COLO668 (cell line): ENCODE data around the gene HUS1B.

ENCODE experiments used
- DNase-seq: peaks from one replicate; lab custom pipeline; 2025; ENCODE audit not compliant: unreplicated experiment; lab: John Stamatoyannopoulos, UW

Gene HUS1B

GRCh38 chr6:624979-625378 lies 31.9 kb downstream of the HUS1B start:
- DNase-seq = no peak

GRCh38 chr6:622462-622861 lies 34.4 kb downstream of the HUS1B start:
- DNase-seq = no peak

- no peak for DNase-seq
Measured at GRCh38 chr6:621931-622330, 35.0 kb downstream of the HUS1B start.

- no peak for DNase-seq
Measured at GRCh38 chr6:620950-621349, 36.0 kb downstream of the HUS1B start.

- DNase-seq = no peak
Measured at GRCh38 chr6:620166-620565, 36.7 kb downstream of the HUS1B start.

DNA sequence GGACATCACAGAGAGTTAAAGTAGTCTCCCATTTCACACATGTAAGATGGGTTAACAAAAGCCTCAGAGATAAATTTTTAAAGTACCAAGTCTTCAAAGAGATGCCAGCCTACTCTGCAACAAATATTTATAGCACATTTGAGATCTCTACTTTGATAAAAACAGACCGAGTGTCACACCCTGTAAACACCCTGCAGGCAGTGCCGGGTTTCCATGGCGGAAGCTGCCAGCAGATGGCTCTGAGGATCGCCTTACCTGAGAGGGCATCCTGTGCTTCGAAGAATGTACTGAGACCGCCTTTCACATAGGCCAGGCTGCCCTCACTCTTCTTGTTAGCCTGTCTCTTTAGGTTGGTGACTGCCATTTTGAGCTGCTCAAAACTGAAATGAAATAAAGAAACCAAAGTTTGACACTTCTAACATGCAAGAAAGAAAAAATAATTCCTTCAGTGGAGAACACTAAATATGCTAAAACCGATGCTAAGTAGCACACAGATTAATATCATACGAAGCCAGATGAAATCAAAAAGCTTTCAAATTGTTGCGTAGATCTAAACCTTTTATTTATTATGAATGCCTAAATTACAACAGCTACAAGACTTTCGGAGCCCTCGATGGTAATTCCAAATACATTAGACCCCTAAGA lies 39.3 kb downstream of the HUS1B start:
- DNase-seq = peak; percentile 14

- no peak for DNase-seq
Measured at GRCh38 chr6:613981-614380, 42.9 kb downstream of the HUS1B start.

DNA sequence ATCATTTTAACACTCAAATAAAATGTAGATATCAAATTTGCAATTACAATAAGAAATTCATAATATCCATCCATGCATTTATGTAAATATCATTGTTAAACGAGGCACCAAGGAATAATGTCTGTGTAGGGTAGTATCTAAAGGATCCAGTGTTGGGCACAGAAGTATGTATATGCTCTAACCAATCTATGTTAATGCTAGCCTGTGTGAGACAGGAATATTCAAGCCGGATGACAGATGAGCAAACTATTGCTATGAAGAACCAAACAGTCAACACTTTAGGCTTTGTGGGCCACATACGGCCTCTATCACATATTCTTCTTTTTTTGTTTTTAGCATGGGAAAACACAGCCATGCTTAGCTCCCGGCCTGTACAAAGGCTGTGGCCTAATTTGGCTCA lies 45.0 kb downstream of the HUS1B start:
- DNase-seq = no peak

DNA sequence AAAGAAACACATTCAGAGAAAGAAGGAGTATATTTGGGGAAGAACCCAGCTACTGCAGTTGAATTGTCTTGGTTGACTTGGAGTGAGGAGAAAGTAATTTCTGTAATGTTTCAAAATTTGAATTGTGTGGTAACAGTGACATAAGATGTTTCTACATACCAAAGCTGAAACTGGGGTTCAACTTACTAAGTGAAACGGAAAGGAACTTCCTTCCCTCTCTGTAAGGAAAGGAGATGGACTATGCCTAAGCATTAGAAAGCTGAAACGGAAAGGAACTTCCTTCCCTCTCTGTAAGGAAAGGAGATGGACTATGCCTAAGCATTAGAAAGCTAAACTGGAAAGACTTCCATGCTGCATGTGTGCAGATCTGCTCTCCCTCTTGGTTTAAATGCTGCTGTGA lies 46.0 kb downstream of the HUS1B start:
- no peak for DNase-seq

DNA sequence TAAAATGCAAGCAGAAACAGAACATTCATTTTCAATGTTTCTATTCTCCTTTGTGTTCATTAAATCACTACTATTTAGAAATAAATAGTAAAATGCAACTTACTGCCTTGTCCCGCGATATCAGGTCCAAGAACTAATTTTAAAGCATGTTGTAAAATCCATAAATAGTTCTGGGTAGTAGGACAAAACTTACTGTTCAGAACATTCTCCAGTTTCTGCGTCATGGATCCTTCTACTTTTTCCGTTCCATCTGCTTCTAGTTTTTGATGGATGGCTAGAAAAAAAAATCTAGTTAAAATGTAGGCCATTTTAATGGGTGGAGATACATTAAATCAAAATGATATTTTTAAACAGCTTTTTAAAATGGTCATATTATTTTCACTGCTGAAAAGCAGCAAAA lies 47.0 kb downstream of the HUS1B start:
- DNase-seq = no peak

DNA sequence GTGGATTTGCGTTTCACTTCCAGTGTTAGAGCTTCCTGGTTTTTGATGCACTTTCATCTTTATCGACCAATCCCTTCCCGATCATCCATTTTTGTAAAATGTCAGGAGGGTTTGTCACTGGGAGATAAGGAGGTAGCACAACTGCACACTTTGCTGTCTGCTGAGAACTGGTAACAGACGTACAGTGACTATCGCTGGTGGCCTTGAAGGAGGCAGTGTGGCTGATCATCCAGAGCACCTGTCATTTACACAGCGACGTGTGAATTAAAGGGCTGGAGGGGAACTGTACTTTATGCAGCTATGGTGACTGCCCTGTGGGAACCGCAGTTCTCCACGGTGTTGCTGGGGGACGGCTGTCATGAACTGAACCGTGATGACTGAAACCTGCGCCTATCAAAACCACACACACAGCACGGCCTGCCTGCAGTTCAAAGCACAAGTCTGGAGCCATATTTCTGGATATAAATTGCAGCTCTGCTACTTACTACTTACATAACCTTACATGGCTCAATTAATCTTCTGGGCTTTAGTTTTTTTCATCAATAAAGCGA lies 50.0 kb downstream of the HUS1B start:
- no peak for DNase-seq
